Kidney capillary endothelial cell (primary cell): ENCODE data around the gene ZMAT3.
"Not testable (repeated sequence)": the region's sequence is repeated elsewhere in the genome, so short reads cannot be mapped to it uniquely, and the experiment has no call there.

ENCODE experiments used
- DNase-seq: peaks from one replicate; pipeline ENCODE4 v3.0.0-alpha.2; 2018; ENCODE audit warnings: low spot score

The ZMAT3 gene, protein sequence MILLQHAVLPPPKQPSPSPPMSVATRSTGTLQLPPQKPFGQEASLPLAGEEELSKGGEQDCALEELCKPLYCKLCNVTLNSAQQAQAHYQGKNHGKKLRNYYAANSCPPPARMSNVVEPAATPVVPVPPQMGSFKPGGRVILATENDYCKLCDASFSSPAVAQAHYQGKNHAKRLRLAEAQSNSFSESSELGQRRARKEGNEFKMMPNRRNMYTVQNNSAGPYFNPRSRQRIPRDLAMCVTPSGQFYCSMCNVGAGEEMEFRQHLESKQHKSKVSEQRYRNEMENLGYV

GRCh38 chr3:179071323-179072099 lies at the start of gene ZMAT3:
ZMAT3 (minus strand) TSS chr3:179071809; CDS start chr3:179067752, 4,057 bp downstream.
- DNase-seq, result peak; percentile 89

GRCh38 chr3:179116816-179117215 lies 45.2 kb upstream of the ZMAT3 start:
- DNase-seq, result no peak

GRCh38 chr3:179115444-179115843 lies 43.8 kb upstream of the ZMAT3 start:
- not testable (repeated sequence) for DNase-seq

DNA sequence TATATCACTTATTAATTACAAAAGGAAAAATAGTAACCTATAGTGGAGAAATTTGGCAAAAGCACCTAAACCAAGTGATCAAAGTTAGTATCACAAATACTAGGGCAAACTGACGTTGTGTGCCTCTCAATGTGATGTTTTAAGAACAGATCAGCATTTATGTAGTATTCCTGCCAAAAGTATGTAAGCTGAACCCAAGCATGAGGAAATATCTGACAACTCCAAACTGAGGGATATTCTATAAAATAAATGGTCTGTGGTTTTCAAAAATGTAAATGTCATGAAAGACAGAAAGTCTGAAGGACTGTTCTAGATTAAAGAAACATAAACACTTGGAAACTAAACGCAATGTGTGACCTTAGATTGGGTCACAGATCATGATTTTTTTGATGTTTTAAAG lies 42.3 kb upstream of the ZMAT3 start:
- no peak for DNase-seq

DNA sequence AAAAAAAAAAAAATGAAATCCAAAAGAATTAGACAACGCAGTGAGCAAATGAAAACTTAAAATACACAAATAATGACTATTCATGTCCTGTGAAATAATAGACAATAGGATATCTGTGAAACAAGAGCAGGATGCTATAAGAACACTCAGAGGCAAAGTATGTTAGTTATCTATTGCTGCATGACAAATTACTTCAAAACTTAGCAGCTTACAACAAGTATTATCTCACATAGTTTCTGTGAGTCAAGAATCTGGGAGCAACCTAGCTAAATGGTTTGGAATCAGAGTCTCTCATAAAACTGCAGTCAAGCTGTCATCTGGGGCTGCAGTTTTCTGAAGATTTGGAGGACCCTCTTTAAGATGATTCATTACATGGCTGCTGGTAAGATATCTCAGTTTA lies 36.5 kb upstream of the ZMAT3 start:
- DNase-seq, result peak; percentile 72

GRCh38 chr3:179107617-179108016 lies 36.0 kb upstream of the ZMAT3 start:
- DNase-seq, result no peak

DNA sequence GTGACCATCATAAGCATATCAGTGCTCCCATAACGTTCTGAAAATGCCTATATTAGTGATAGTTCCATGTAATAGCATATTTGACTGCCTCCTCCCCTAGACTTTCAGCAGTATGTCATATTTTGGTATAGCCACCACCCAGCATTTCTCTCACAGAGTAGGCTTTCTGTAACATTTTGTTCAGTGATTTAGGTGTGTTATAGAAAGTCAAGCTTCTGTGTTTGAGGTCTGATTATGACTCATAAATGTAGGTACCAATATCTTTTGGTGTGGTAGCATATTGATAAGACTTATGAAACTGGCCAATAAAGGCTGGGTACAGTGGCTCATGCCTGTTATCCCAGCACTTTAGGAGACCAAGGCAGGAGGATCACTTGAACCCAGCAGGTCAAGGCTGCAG lies 34.3 kb upstream of the ZMAT3 start:
- DNase-seq, result no peak

DNA sequence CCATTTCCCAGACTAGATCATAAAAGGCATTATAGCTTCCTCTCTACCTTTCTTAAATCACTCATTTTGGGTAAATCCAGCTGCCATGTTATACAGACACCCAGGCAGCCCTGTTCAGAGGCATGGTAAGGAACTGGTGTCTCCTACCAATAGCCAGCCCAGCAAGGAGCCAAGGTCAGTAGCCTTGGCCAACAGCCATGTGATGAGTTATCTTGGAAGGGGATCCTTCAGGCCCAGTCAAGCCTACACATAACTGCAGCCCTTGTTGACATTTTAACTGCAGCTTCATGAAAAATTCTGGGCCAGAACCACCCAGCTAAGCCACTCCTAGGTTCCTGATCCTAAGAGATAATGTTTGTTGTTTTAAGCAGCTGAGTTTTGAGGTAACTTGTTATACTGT lies 29.0 kb upstream of the ZMAT3 start:
- no peak for DNase-seq

DNA sequence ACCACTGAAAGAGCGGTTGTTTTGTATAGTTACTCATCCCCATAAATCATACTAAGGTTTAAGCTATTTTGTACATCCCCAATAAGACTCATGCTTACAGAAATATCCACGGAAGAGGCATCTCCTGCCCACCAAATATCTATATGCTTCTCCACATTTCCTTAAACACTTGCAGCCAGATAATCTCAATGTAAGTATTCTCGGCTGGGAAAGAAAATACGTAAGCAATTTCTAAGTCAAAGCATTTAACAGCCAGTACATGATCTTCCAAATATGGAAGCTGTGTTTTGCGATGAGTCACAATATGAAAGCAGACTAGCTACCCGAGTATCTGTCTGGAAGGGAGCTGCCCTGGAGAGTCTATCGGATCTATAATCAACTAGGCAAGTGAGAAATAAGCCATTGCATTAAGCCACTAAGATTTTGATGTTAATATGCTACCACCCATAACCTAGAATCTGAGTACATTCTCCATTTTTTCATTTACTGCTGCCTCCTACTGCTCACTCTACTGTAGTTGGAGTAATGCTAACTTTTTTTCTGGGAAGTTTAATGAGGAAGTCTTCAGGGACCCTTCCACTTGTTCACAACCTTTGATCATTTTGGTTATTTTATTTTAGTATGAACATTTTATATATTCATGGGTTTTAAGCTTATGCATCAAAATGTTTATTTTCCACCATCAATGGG lies 26.9 kb upstream of the ZMAT3 start:
- no peak for DNase-seq

DNA sequence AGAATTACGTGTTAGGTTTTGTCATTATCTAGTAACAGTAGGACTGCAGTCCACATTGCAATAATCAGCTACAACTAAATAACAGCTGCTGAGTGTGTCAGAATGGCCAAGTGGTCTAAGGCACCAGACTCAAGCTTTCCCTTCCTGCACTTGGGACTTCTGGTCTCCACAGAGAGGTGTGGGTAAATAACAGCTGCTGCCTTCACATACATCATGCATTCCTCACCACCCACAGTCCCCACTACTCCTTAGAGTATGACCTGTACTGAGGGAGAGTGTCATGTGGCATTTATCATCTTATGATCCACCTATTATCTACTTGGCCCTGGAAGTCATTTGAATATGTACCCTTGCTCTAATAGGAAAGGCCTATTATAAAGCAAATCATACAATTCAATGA lies 22.2 kb upstream of the ZMAT3 start:
- no peak for DNase-seq

- DNase-seq, result no peak
These were observed 19.5 kb upstream of the ZMAT3 start for GRCh38 chr3:179091113-179091512.

- DNase-seq, result no peak
These were observed 16.7 kb upstream of the ZMAT3 start for GRCh38 chr3:179088306-179088705.

GRCh38 chr3:179083977-179084376 lies 12.4 kb upstream of the ZMAT3 start:
- DNase-seq, result no peak

GRCh38 chr3:179082416-179082815 lies 10.8 kb upstream of the ZMAT3 start:
- no peak for DNase-seq

- DNase-seq, result no peak
These were observed 10.3 kb upstream of the ZMAT3 start for GRCh38 chr3:179081885-179082284.

DNA sequence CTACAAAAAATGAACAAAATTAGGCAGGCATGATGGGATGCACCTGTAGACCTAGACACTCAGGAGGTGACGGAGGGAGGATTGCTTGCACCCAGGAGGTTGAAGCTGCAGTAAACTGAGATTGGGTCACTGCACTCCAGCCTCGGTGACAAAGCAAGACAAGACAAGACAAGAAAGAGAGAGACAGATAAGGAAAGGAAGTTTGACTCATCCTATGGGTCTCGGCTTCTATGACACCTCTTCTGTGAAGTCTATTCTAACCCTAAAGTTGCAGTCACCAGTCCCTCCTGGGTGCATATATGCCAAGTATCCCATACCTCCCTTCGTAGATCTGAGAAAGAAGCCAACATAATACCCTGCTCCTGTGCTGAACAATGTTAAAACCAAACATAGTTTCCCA lies 7.9 kb upstream of the ZMAT3 start:
- DNase-seq, result no peak

GRCh38 chr3:179076243-179077027 lies 4.8 kb upstream of the ZMAT3 start:
- DNase-seq, result no peak

DNA sequence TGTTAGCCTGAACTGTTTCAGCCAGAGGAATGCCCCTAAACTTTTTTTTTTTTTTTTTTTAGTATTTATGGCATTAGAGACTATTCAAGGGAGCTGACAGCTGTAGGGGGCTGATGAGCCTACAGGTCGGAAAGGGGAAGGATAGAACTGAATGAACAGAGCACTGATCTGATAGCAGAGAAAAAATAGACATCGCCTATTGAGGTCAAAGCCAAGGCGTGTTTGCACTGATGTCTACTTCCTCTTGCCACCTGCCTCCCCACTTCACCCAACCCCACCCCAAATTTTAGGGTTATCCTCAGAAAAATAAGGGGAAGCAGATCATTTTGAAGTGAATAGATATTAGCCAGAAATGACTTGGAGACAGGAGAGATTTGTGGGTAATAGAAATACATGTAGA lies 3.0 kb upstream of the ZMAT3 start:
- DNase-seq, result no peak

DNA sequence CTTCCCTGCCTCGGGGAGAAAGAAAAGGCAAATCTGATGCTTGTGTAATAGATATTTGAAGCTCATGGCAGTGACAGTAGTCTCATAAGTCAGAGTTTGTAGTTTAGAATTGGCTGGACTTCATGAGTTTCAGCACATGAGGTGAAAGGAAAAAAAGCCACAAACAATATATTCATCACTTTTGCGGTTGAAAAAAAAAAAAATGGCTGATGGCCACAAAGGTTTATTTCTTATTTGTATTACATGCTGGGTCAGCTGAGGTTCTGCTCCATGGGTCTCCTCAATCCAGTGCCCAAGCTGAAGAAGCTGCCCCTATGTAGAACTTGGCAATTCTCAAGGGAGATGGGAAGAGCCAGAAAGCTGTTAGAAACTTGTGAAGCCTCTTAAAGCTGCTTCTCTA lies 2.2 kb upstream of the ZMAT3 start:
- DNase-seq, result no peak

DNA sequence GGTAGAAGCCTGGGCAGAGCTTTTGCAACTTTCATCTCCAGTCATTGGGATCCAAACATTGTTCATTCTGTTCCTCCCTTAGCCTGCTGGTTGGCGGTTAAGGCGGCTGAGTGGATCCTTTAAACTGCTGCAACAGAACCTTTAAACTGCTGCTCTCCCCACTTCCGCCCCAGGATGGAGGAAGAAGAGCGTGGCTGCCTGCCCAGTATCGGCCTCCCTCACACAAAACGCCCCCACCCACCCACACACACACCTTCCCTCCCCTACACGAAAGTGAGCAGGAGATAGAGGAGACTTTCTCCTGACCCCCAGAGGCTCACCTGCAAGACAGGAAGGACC lies 460 bp upstream of the ZMAT3 start:
- no peak for DNase-seq

DNA sequence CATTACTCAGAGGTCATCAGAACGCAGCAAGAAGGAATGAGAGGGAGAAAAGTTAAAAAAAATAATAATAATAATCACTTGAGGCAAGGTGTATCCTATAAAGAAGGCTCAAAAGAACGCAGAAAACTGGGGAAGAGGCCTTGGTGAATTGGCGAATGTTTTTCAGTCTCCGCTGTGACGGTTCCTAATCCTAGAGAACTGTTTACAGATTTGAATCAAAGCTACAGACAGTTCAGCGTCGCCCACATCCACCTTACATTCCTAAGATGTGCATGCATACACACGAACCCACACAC lies 634 bp downstream of the ZMAT3 start:
- no peak for DNase-seq

GRCh38 chr3:179069762-179070390 lies 1.7 kb downstream of the ZMAT3 start:
- DNase-seq, result peak; percentile 26
